Transverse colon (tissue), 4 donors: ENCODE data around the gene NUAK2. TPM values are rescaled to one million over a fixed set of nuclear protein-coding genes. Genes with fewer than 3 reads are reported as not detected.

Source experiments
- DNase-seq: peaks from one replicate; pipeline ENCODE4 v3.0.0-alpha.2; 2019
- H3K27ac ChIP-seq, 4 donors: fragments of 200-600 bp; sonication (generic); 2 replicates each; pipeline ENCODE4 v1.5.1; 2016 to 2018; ENCODE audit warnings: inconsistent platforms in 4 of 4
- H3K27me3 ChIP-seq: fragments of 200-600 bp; sonication (generic); 2 replicates; pipeline ENCODE4 v1.5.1; 2017; ENCODE audit warnings: inconsistent platforms
- H3K36me3 ChIP-seq, 4 donors: fragments of 200-600 bp; sonication (generic); 2 replicates each; pipeline ENCODE4 v1.5.1; 2017 to 2019; ENCODE audit warnings: inconsistent platforms in 4 of 4
- H3K4me1 ChIP-seq, 4 donors: fragments of 200-600 bp; sonication (generic); 2 replicates each; pipeline ENCODE4 v1.5.1; 2017 to 2020; ENCODE audit warnings: inconsistent platforms in 4 of 4
- H3K4me3 ChIP-seq, 4 donors: fragments of 200-600 bp; sonication (generic); 1 replicate in 1 of 4; 2 replicates in 3 of 4; pipeline versions ENCODE4 v1.5.1 to v1.6.1; 2017 to 2019; ENCODE audit warnings: inconsistent platforms in 4 of 4
- H3K9me3 ChIP-seq, 2 donors: fragments of 200-600 bp; sonication (generic); 2 replicates each; pipeline ENCODE4 v1.5.1; 2017 to 2019; ENCODE audit warnings: inconsistent platforms in 2 of 2
- EP300 ChIP-seq: sonication (generic); formaldehyde crosslinking; IDR thresholded peaks from one replicate; pipeline ENCODE4 v1.6.1; 2017; ENCODE audit warnings: antibody characterized with exemption, low read depth
- POLR2A ChIP-seq: fragments of 450-650 bp; IDR thresholded peaks from one replicate; pipeline ENCODE4 v1.6.1; 2016; ENCODE audit warnings: antibody characterized with exemption, mild to moderate bottlenecking, moderate library complexity
- POLR2AphosphoS5 ChIP-seq, 3 donors: sonication (generic); formaldehyde crosslinking; IDR thresholded peaks; one replicate each; pipeline ENCODE4 v1.6.1; 2016; ENCODE audit warnings: antibody characterized with exemption in 3 of 3
- WGBS, 2 donors: methylation state at CpG; one replicate each; pipeline ENCODE4 v1.1.5; 2018; ENCODE audit warnings: low coverage in 1 of 2; 5-methylcytosine and 5-hydroxymethylcytosine counted together
- in situ Hi-C, 4 donors: fragments of 200-750 bp; cut with MboI; loops; one replicate each; pipeline versions ENCODE4 v1.15.0 to v1.15.1; 2017; ENCODE audit warnings: low sequenced_read_pairs in 3 of 4, low pct_ligation_motif_present in 1 of 4, low pct_unique_long_range_greater_than_20kb in 1 of 4
- intact Hi-C: fragments of 100-400 bp; cut with DNase I; formaldehyde crosslinking; loops from one replicate; pipeline ENCODE4 v1.15.1; 2023; ENCODE audit warnings: low total_unique reads
- total RNA-seq, 4 donors: library from RNA; depleted of rRNA; stranded (reverse); fragments of >200 nt; gene quantifications; one replicate each; pipeline ENCODE4 v1.1.0, GENCODE V29; 2016
- TF ChIP-seq, protein P1 (sequence below), 5 experiments: fragments of 200-600 bp in 3 of 5; fragments of 450-650 bp in 2 of 5; sonication (generic) in 3 of 5; IDR thresholded peaks; 1 replicate in 2 of 5; 2 replicates in 3 of 5; pipeline ENCODE4 v1.5.1; 2016 to 2017; ENCODE audit warnings: antibody characterized with exemption in 5 of 5, inconsistent platforms in 3 of 5, mild to moderate bottlenecking in 2 of 5, moderate library complexity in 1 of 5

Gene NUAK2
- total RNA-seq, 4 donors from 2014 or later = 12.5 to 46.8 (median 24.4) TPM

DNA sequence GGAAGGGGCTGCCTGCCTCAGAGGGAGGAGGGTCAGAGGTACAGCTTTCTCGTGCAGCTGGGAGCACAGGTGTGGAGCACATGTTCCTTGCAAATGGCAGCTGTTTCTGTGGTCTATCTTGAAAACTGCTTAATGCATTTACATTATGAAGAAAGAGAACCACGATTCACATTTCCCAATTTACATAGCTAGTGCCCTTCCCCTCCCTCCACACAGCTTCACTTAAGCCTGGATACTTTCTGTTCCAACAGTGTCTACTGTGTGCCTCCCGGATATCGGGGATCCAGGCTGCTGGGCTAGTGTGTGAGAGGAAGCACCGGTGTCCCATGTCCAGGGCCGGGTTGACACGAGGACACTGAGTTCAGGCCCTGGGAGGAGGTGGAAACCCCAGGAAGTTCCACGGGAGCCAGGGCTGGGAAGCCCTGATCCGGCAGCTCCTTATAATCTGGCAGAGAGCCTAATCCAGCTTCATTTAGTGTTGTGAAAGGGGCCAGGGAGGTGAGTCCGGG, 62.2 kb downstream of the NUAK2 start:
- Histone ChIP-seq H3K27me3 (no peaks in the 10 kb centered on the region), H3K4me3 (no peak overlapping the region), H3K36me3 (no peaks in the 10 kb centered on the region), H3K9me3 (no peaks in the 10 kb centered on the region), H3K4me1 (peaks cover 0 to 31% (median 3%) of the 10 kb centered on the region in 4 donors), H3K27ac (no peak overlapping the region)
- no peak for DNase-seq
- in situ Hi-C loops = loop anchor here in 2 of 4 donors (10.0 kb wide), 2 partner anchors 275 to 285 kb away; no protein-coding TSS in a partner anchor
- 54% methylated on average over 10 of the region's 10 CpGs; no CpG with 5 or more reads in 1 of the 2 donors for WGBS, 2 donors
- TF ChIP-seq, protein P1, sequence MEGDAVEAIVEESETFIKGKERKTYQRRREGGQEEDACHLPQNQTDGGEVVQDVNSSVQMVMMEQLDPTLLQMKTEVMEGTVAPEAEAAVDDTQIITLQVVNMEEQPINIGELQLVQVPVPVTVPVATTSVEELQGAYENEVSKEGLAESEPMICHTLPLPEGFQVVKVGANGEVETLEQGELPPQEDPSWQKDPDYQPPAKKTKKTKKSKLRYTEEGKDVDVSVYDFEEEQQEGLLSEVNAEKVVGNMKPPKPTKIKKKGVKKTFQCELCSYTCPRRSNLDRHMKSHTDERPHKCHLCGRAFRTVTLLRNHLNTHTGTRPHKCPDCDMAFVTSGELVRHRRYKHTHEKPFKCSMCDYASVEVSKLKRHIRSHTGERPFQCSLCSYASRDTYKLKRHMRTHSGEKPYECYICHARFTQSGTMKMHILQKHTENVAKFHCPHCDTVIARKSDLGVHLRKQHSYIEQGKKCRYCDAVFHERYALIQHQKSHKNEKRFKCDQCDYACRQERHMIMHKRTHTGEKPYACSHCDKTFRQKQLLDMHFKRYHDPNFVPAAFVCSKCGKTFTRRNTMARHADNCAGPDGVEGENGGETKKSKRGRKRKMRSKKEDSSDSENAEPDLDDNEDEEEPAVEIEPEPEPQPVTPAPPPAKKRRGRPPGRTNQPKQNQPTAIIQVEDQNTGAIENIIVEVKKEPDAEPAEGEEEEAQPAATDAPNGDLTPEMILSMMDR (IDR thresholded peaks at IDR 0.05) = no peak
- TF ChIP-seq POLR2AphosphoS5 (IDR thresholded peaks at IDR 0.05) (no peak), EP300 (no peak), POLR2A (no peak)
- intact Hi-C loops = loop anchor here (10.0 kb wide), 1 partner anchor 115 kb away; no protein-coding TSS in a partner anchor

DNA sequence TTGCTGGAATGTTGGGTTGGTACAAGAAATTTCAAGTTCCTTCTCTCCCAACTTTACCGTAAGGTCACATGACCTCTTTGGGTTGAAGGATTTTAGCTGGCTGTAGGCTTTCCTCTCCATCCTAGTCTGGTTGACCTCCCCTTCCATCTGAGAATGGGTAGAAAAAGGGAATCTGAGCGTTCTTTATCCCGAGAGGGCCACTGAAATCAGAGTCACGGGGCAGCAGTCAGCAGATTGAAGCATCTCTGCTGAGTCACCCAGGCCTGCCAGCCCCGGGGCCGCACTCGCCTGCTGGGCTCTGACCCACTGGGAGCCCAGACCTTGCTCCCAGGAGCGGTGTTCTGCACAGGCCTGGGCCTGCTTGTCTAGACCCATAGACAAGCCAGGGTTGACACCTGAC, 62.8 kb downstream of the NUAK2 start:
- Histone ChIP-seq H3K4me1 (peaks cover 0 to 31% (median 3%) of the 10 kb centered on the region in 4 donors), H3K27me3 (no peaks in the 10 kb centered on the region), H3K36me3 (no peaks in the 10 kb centered on the region), H3K4me3 (no peak overlapping the region), H3K9me3 (no peaks in the 10 kb centered on the region), H3K27ac (no peak overlapping the region)
- TF ChIP-seq EP300 (no peak), POLR2AphosphoS5 (IDR thresholded peaks at IDR 0.05) (no peak), POLR2A (no peak)
- TF ChIP-seq, protein P1 (IDR thresholded peaks at IDR 0.05) = no peak
- no peak for DNase-seq
- 80 to 85% methylated on average over 1 to 8 of the region's 8 CpGs for WGBS, 2 donors
- intact Hi-C loops = loop anchor here (10.0 kb wide), 1 partner anchor 114 kb away; no protein-coding TSS in a partner anchor
- in situ Hi-C loops = loop anchor here in 2 of 4 donors (10.0 kb wide), 2 partner anchors 274 to 284 kb away; no protein-coding TSS in a partner anchor

DNA sequence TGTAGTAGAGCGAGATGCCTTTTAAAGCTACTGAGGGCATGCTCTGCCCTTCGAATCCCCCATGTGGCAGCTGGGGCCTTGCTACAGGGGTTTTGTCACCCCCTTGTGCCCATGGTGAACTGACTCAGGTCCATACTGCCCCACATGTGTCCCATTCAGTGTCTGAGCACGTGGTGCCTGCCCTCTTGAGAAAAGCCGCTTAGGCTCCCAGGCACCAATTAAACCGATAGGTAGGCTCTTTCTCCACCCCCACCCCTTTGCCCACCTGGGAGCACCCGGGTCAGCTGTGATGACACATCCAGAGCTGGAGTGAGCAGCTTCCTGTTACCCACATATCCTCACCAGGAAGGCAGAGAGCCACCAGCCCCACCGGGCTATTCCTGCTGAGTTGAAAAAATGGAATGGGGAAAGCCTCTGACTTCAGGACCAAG, 63.3 kb downstream of the NUAK2 start:
- no peak for DNase-seq
- no peak overlapping the region for H3K27ac ChIP-seq
- no peak for TF ChIP-seq EP300
- TF ChIP-seq, protein P1 (IDR thresholded peaks at IDR 0.05) = no peak
- TF ChIP-seq POLR2AphosphoS5 (IDR thresholded peaks at IDR 0.05) = no peak
- no peak for TF ChIP-seq POLR2A
- no peaks in the 10 kb centered on the region for H3K27me3 ChIP-seq
- intact Hi-C loops (loop anchor here (10.0 kb wide), 1 partner anchor 113 kb away; no protein-coding TSS in a partner anchor), in situ Hi-C loops (loop anchor here in 2 of 4 donors (10.0 kb wide), 2 partner anchors 273 to 283 kb away; no protein-coding TSS in a partner anchor)
- peaks cover 0 to 31% (median 3%) of the 10 kb centered on the region in 4 donors for H3K4me1 ChIP-seq
- WGBS, 2 donors = 82% methylated on average over 7 of the region's 7 CpGs; no CpG with 5 or more reads in 1 of the 2 donors
- H3K4me3 ChIP-seq = no peak overlapping the region
- no peaks in the 10 kb centered on the region for H3K9me3 ChIP-seq
- no peaks in the 10 kb centered on the region for H3K36me3 ChIP-seq

DNA sequence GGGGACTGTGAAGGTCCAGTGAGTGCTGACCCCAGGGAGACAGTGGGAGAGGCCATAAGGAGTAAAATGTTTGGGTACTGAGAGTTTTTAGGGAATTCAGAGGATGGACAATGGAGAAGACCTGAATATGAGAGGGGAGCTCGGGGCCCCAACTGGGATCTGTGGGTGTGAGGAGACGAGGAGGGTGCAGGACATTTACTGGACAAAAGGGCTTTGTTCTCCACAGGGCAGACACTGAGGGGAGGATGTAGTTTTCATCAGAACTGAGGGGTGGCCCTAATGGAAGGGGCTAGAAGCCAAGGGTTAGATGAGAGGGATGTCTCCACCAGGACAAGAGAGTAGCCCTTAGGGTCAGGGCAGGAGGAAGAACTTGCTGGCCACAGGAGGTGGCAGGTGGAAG, 63.8 kb downstream of the NUAK2 start:
- 65% methylated on average over 2 of the region's 2 CpGs; no CpG with 5 or more reads in 1 of the 2 donors for WGBS, 2 donors
- H3K9me3 ChIP-seq = no peaks in the 10 kb centered on the region
- no peaks in the 10 kb centered on the region for H3K27me3 ChIP-seq
- no peak for DNase-seq
- in situ Hi-C loops (loop anchor here in 2 of 4 donors (10.0 kb wide), 2 partner anchors 273 to 283 kb away; no protein-coding TSS in a partner anchor), intact Hi-C loops (loop anchor here (10.0 kb wide), 1 partner anchor 113 kb away; no protein-coding TSS in a partner anchor)
- no peak overlapping the region for H3K27ac ChIP-seq
- TF ChIP-seq EP300 (no peak), POLR2AphosphoS5 (IDR thresholded peaks at IDR 0.05) (no peak), POLR2A (no peak)
- TF ChIP-seq, protein P1 (IDR thresholded peaks at IDR 0.05) = no peak
- H3K4me1 ChIP-seq = peaks cover 0 to 29% (median 3%) of the 10 kb centered on the region in 4 donors
- H3K36me3 ChIP-seq = no peaks in the 10 kb centered on the region
- no peak overlapping the region for H3K4me3 ChIP-seq
